ENCODE data around the gene DARS1.

DNA sequence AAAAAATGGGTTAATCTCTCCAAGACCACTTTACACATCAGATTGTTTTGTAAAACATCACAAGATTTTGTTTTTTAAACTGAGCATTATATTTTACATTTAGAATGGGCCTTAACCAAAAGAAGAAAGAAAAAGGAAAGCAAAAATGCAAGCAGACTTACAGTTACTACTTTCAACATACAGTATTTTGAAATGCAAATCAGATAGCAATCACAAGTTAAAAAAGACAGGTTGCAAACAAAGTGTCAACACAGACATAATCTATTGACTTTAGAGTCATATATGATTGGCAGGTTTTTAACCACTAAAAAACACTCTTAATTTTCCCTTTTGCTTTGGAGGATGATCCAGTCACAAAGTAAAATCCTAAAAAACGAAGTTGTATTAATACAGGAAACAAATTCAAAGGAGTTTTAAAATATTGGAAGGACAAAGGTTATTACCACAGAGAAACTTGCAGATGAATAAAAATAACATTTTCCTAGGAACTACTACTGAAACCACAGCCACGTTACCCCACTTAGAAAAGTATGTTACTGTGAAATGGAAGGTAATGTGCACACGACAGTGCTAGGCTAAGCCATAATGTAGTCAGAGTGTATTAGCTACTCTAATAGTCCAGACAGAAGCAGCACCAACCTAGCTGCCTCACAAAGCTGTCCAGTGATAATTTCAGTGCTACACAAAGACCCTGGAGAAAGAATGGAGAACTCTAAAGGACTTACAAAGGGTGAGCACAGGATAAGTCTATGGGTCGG lies 22.9 kb downstream of the DARS1 start:
- TF ChIP-seq, protein P1, sequence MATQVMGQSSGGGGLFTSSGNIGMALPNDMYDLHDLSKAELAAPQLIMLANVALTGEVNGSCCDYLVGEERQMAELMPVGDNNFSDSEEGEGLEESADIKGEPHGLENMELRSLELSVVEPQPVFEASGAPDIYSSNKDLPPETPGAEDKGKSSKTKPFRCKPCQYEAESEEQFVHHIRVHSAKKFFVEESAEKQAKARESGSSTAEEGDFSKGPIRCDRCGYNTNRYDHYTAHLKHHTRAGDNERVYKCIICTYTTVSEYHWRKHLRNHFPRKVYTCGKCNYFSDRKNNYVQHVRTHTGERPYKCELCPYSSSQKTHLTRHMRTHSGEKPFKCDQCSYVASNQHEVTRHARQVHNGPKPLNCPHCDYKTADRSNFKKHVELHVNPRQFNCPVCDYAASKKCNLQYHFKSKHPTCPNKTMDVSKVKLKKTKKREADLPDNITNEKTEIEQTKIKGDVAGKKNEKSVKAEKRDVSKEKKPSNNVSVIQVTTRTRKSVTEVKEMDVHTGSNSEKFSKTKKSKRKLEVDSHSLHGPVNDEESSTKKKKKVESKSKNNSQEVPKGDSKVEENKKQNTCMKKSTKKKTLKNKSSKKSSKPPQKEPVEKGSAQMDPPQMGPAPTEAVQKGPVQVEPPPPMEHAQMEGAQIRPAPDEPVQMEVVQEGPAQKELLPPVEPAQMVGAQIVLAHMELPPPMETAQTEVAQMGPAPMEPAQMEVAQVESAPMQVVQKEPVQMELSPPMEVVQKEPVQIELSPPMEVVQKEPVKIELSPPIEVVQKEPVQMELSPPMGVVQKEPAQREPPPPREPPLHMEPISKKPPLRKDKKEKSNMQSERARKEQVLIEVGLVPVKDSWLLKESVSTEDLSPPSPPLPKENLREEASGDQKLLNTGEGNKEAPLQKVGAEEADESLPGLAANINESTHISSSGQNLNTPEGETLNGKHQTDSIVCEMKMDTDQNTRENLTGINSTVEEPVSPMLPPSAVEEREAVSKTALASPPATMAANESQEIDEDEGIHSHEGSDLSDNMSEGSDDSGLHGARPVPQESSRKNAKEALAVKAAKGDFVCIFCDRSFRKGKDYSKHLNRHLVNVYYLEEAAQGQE (IDR thresholded peaks at IDR 0.05; ENCODE audit: insufficient read depth in 1 of 2, low read depth in 2 of 2, low read length in 2 of 2): no peak
- TF ChIP-seq TAF1 (IDR thresholded peaks at IDR 0.05; ENCODE audit: borderline replicate concordance, insufficient read depth, low read length): no peak
